Epithelial cell of alveolus of lung (primary cell): ENCODE data around the gene GDF3. TPM values are rescaled to one million over a fixed set of nuclear protein-coding genes. Genes with fewer than 3 reads are reported as not detected.

Source experiments
- total RNA-seq: library from RNA; depleted of rRNA; stranded (reverse); fragments of >200 nt; gene quantifications from 2 replicates; pipeline ENCODE4 v1.2.1, GENCODE V29; 2015

Gene GDF3
- total RNA-seq = not detected in 2 replicates

GRCh38 chr12:7695566-7696197 is at the start of gene GDF3:
GDF3 (minus strand) TSS chr12:7695775; CDS start chr12:7695728, 47 bp downstream.

GRCh38 chr12:7711133-7711532 is 15.6 kb upstream of the GDF3 start, which contains the start of gene DPPA3:
DPPA3 (plus strand) TSS chr12:7711433; CDS start chr12:7711571, 138 bp downstream.

Other genes starting within 250 kb of the GDF3 start
- not detected in 2 replicates for gene CD163, start 192.0 kb downstream of the GDF3 start, total RNA-seq
- gene APOBEC1, start 29.9 kb downstream of the GDF3 start, total RNA-seq = not detected in 2 replicates
- not detected in 2 replicates for gene DPPA3, start 15.7 kb upstream of the GDF3 start, total RNA-seq
- not detected in 2 replicates for gene CLEC4C, start 51.6 kb upstream of the GDF3 start, total RNA-seq
- not detected in 2 replicates for gene NANOGNB, start 69.4 kb upstream of the GDF3 start, total RNA-seq
- gene NANOG, start 93.6 kb upstream of the GDF3 start, total RNA-seq = not detected in 2 replicates
- 0.26 TPM in 1 of 2 replicates, not detected in the other for gene SLC2A14, start 177.1 kb upstream of the GDF3 start, total RNA-seq
- 46.7 and 123 TPM in 2 replicates for gene SLC2A3, start 240.4 kb upstream of the GDF3 start, total RNA-seq